GM18909 (cell line): ENCODE measurements around the gene ACOX3.
"Not testable (repeated sequence)": the region's sequence is repeated elsewhere in the genome, so short reads cannot be mapped to it uniquely, and the experiment has no call there.

ENCODE experiments used
- ATAC-seq: cut with Tn5 transposase; IDR thresholded peaks from one replicate; pipeline ENCODE4 v1.9.1; 2021; ENCODE audit warnings: mild to moderate bottlenecking; ENCODE audit not compliant: unreplicated experiment, poor library complexity

The ACOX3 gene

DNA sequence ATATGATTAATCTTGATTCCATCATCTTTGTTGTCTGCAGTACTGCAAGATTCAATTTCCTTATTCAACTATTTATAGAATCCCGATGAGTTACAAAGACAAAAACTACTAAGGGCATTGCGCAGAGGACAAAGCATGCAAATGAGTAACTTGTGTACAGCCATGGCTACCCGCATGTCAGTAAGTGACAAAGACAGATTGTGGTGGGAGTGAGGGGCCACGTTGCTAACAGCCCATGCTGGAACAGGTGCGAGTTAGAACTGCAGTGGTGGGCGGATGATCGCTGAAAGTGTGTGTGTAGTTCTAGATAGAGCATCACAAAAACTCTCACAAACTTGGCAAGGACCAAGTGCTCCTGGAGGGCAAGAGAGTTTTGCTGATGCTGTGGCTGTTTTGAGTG, 49.5 kb downstream of the ACOX3 start:
- no peak for ATAC-seq

DNA sequence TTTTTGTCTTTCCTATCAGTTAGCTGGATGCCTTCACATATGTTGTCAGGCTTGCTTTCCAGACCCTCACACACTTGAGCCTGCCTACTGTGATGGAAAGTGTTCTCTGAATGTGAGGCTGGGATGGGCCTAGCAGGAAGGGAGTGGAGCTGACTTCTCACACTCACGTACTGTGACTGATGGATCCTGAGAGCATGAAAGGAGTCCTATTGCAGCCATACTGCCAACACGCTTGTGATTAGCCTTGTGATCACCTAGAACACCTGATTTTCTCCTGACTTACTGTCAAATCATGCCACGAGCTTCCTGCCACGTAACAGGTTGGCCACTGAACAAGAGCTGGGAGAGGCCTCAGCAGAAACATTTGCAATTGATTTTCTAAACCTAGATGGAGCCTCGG, 49.9 kb downstream of the ACOX3 start:
- no peak for ATAC-seq

- no peak for ATAC-seq
Measured at GRCh38 chr4:8388528-8388870, 52.0 kb downstream of the ACOX3 start.

GRCh38 chr4:8387615-8388527, 52.7 kb downstream of the ACOX3 start:
- no peak for ATAC-seq

- no peak for ATAC-seq
Measured at GRCh38 chr4:8387194-8387593, 53.3 kb downstream of the ACOX3 start.

DNA sequence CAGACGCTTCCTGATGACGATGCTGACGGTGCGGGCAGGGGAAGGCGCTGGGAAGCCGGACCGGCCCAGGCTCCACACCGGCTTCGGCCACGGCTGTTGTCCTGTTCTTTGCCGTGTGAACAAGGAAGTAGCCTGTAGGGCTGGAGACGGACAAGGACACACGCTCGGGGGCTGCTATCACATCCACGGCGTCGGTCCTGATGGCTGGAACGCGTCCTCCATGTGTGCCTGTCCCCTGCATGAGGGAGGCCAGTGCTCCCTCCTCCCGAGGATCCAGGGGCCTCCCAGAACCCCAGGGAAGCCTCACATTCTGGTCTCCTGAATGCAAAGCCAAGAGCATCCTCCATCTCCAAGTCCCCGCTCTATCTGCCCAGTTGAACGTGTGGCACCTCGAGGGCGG, 53.8 kb downstream of the ACOX3 start:
- no peak for ATAC-seq

DNA sequence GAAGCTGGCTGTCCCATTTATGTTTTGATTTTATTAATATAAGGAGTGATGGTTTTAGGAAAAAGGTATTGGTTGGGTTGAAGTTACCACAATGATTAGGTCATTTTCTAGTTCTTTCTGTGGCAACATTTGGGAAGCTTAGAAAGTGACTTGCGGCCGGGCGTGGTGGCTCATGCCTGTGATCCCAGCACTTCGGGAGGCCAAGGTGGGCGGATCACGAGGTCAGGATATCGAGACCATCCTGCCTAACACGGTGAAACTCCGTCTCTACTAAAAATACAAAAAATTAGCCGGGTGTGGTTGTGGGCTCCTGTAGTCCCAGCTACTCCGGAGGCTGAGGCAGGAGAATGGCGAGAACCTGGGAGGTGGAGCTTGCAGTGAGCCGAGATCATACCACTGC, 54.4 kb downstream of the ACOX3 start:
- not testable (repeated sequence) for ATAC-seq

DNA sequence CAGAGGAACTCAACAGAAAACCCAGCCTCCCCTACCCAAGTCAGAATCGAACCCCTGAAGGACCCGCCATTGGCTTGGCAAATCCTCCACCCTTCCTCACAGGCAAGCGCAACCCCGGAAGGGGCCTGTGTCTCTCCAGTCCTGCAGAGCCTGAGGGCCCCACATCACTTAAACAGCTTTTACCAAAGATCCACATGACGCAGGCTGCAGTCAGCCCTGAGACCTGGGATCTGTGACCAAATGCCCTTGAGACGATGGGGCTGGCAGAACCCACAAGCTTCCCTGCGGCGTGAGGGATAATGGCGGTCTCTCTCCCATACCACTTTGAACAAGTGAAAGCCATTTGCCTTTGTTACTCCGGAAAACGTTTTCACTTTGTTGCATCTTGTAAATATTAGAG, 54.9 kb downstream of the ACOX3 start:
- no peak for ATAC-seq

DNA sequence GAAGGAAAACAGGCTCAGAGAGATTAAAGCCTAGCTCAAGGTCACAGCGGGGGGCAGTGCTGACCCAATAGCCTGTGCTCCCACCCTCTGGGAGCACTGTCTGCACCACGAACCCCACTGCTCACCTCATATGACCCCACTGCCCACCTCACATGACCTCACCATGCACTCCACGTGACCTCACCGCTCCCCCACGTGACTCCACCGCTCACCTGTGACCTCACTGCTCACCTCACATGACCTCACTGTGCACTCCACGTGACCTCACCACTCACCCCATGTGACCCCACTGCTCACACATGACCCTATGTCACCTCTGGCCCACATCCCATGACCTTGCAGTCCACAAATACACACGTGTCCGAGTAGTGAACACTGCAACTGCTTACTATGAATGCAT, 55.4 kb downstream of the ACOX3 start:
- no peak for ATAC-seq

- ATAC-seq: no peak
Measured at GRCh38 chr4:8384397-8385060, 56.0 kb downstream of the ACOX3 start.

- no peak for ATAC-seq
Measured at GRCh38 chr4:8383451-8384160, 56.9 kb downstream of the ACOX3 start.

GRCh38 chr4:8383016-8383415, 57.5 kb downstream of the ACOX3 start:
- no peak for ATAC-seq

DNA sequence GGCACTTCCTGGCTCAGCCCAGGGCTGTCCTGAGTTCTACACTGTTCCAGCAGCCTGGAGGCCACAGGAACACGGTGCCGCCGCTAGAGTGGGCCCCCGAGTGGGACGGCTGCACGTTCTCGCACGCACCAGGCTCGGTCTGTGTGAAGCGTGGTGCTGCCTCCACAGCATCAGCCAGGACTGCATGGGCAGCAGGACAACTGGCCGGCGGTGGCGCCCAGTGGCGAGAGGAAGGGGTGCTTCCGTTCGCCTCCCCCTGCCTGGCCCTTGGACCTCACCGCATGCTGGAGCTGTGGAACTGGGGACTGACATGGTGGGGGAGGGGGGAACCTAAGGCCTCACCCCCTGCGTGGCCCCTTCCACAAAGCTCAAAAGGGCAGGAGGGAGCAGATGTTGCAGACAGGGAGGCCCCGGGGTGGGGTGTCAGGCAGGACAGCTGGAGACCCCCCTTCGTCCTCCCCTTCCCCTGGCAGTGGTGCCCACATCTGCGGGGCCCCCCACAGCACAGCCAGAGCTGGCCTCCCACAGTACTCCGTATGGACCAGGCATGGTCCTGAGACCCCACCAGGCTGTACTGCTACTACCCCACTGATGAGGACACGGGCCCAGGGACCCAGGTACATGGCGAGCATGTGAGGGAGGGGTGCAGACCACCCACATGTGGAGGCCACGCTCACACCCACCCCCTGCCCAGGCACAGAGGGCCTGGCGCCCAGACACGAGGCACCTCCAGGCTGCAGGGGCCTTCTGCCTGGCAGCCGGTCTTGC, 58.5 kb downstream of the ACOX3 start:
- no peak for ATAC-seq

DNA sequence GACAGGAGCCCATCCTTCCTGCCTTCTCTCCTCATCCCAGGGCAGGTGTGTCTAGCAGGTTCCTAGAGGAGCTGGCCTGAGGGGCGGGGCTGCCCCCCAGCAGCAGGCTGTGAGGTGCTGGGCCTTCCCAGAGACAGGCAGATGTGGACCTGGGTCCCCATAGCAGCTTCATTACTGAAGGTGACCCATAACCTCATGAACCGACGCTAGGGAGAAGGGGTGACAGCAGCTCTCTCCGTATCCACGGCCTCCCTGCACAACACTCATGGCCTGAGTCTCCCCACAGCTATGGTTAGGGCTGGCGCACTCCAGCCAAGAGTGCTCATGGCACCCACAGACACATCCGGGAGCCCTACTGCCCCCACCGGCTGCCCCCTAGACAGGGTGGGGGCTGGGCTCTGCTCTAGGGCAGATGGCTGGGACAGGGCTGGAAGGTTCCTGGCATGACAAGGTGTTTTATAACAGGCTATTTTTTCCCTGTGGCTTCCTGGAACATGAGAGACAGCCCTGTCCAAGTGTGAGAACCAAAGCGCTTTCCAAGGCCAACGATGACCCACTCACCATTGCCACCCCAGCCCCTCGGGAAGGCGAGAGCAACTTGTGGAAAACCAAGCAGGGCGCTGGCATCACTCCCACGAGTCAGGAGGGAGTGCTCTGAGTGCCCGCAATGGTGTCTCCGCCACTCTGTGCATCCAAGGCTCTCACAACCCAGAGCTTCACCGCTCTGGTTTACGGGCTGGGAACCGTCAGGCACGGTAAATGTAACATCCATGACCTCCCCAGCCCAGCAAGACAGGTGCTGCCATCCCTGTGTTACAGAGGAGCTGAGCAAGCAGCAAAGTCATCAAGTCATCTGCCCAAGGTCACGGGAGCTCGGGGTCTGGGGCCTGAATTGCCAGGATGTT, 59.8 kb downstream of the ACOX3 start:
- ATAC-seq: no peak

- ATAC-seq: no peak
Measured at GRCh38 chr4:8379771-8380170, 60.8 kb downstream of the ACOX3 start.

- no peak for ATAC-seq
Measured at GRCh38 chr4:8379281-8379680, 61.2 kb downstream of the ACOX3 start.

GRCh38 chr4:8378776-8379175, 61.7 kb downstream of the ACOX3 start:
- ATAC-seq: no peak

- no peak for ATAC-seq
Measured at GRCh38 chr4:8378101-8378724, 62.3 kb downstream of the ACOX3 start.
